ENCODE results near the gene UIMC1. TPM values are rescaled to one million over a fixed set of nuclear protein-coding genes. Genes with fewer than 3 reads are reported as not detected.

Gene UIMC1
- polyA plus RNA-seq, 1 donor (not counting 4 experiments of a cell fraction or from before 2014, with no cell fraction given), result 29.0 TPM

DNA sequence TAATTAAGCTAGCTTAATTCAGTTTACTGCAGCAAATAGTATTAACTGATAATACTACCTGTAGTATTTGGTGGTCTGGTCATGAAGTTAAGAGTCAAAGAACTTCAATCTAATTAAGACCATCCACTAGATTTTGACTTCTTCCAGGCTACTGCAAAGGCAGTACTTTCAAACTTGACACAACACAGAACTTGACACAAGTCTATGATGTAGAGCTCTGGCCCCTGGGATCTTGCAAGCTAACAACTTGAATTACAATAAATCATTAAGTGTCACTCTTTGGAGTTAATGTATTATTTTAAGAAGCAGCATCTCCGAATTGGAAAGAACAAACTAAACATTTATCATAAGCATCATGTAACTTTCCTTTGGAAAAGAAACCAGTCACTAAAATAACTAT, 40.9 kb downstream of the UIMC1 start:
- Histone ChIP-seq H3K9me3 (ENCODE audit: control insufficient read depth, low read depth, low read length) (no peaks in the 10 kb centered on the region), H3K27ac (ENCODE audit: control insufficient read depth, insufficient read depth, low read length) (no peak overlapping the region), H4K20me1 (ENCODE audit: control insufficient read depth, extremely low read depth, insufficient read depth, low read length) (no peaks in the 10 kb centered on the region), H3K4me3 (ENCODE audit: control insufficient read depth in 2 of 3, extremely low read depth in 1 of 3, insufficient read depth in 2 of 3, low read depth in 1 of 3, low read length in 3 of 3) (no peak overlapping the region), H3K4me2 (ENCODE audit: control insufficient read depth, extremely low read depth, insufficient read depth, low read depth, low read length) (no peak overlapping the region), H3K27me3 (ENCODE audit: control insufficient read depth, extremely low read depth, insufficient read depth, low read length) (no peaks in the 10 kb centered on the region), H3K36me3 (ENCODE audit: control insufficient read depth in 2 of 2, extremely low read depth in 1 of 2, insufficient read depth in 2 of 2, low read length in 2 of 2) (peaks cover 11 to 12% of the 10 kb centered on the region in 2 experiments), H2AFZ (ENCODE audit: control insufficient read depth, low read length) (no peak overlapping the region), H3K4me1 (ENCODE audit: control insufficient read depth, extremely low read depth, insufficient read depth, low read length) (no peaks in the 10 kb centered on the region), H3K9ac (ENCODE audit: control insufficient read depth, extremely low read depth, insufficient read depth, low read length) (no peak overlapping the region), H3K9me1 (ENCODE audit: control insufficient read depth, extremely low read depth, insufficient read depth, low read length) (peaks cover 2% of the 10 kb centered on the region), H3K79me2 (ENCODE audit: control insufficient read depth, insufficient read depth, low read length) (peaks cover 2% of the 10 kb centered on the region)
- no peak for FAIRE-seq
- DNase-seq (ENCODE audit: low read depth, low spot score), result no peak
- TF ChIP-seq, protein P1, sequence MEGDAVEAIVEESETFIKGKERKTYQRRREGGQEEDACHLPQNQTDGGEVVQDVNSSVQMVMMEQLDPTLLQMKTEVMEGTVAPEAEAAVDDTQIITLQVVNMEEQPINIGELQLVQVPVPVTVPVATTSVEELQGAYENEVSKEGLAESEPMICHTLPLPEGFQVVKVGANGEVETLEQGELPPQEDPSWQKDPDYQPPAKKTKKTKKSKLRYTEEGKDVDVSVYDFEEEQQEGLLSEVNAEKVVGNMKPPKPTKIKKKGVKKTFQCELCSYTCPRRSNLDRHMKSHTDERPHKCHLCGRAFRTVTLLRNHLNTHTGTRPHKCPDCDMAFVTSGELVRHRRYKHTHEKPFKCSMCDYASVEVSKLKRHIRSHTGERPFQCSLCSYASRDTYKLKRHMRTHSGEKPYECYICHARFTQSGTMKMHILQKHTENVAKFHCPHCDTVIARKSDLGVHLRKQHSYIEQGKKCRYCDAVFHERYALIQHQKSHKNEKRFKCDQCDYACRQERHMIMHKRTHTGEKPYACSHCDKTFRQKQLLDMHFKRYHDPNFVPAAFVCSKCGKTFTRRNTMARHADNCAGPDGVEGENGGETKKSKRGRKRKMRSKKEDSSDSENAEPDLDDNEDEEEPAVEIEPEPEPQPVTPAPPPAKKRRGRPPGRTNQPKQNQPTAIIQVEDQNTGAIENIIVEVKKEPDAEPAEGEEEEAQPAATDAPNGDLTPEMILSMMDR (optimal IDR thresholded peaks at IDR 0.05 in 1 of 3, IDR thresholded peaks at IDR 0.05 in 1 of 3, conservative IDR thresholded peaks at IDR 0.05 in 1 of 3; ENCODE audit: extremely low read depth in 1 of 3, insufficient read depth in 2 of 3, low read length in 3 of 3), result no peak
- TF ChIP-seq EZH2 (IDR thresholded peaks at IDR 0.05; ENCODE audit: low read length), result no peak
- dilution Hi-C loops (cut with MboI; ENCODE audit: extremely low pct_ligation_motif_present, low sequenced_read_pairs), result no loop called here

GRCh38 chr5:176959051-176959450, 47.5 kb downstream of the UIMC1 start:
- peaks cover 13% of the 10 kb centered on the region for H3K4me1 ChIP-seq (ENCODE audit: control insufficient read depth, extremely low read depth, insufficient read depth, low read length)
- H3K9ac ChIP-seq (ENCODE audit: control insufficient read depth, extremely low read depth, insufficient read depth, low read length), result no peak overlapping the region
- TF ChIP-seq, protein P1 (optimal IDR thresholded peaks at IDR 0.05 in 1 of 3, IDR thresholded peaks at IDR 0.05 in 1 of 3, conservative IDR thresholded peaks at IDR 0.05 in 1 of 3; ENCODE audit: extremely low read depth in 1 of 3, insufficient read depth in 2 of 3, low read length in 3 of 3), result peak in 2 of 3 experiments; percentile 15 to 30
- TF ChIP-seq EZH2 (IDR thresholded peaks at IDR 0.05; ENCODE audit: low read length), result no peak
- H3K79me2 ChIP-seq (ENCODE audit: control insufficient read depth, insufficient read depth, low read length), result peaks cover 11% of the 10 kb centered on the region
- no peak overlapping the region for H2AFZ ChIP-seq (ENCODE audit: control insufficient read depth, low read length)
- H4K20me1 ChIP-seq (ENCODE audit: control insufficient read depth, extremely low read depth, insufficient read depth, low read length), result peaks cover 15% of the 10 kb centered on the region
- dilution Hi-C loops (cut with MboI; ENCODE audit: extremely low pct_ligation_motif_present, low sequenced_read_pairs), result no loop called here
- no peaks in the 10 kb centered on the region for H3K27me3 ChIP-seq (ENCODE audit: control insufficient read depth, extremely low read depth, insufficient read depth, low read length)
- DNase-seq (ENCODE audit: low read depth, low spot score) (no peak), FAIRE-seq (no peak)
- peaks cover 5% of the 10 kb centered on the region for H3K9me1 ChIP-seq (ENCODE audit: control insufficient read depth, extremely low read depth, insufficient read depth, low read length)
- no peaks in the 10 kb centered on the region for H3K9me3 ChIP-seq (ENCODE audit: control insufficient read depth, low read depth, low read length)
- no peak overlapping the region for H3K4me2 ChIP-seq (ENCODE audit: control insufficient read depth, extremely low read depth, insufficient read depth, low read depth, low read length)
- H3K36me3 ChIP-seq (ENCODE audit: control insufficient read depth in 2 of 2, extremely low read depth in 1 of 2, insufficient read depth in 2 of 2, low read length in 2 of 2), result peaks cover 3 to 19% of the 10 kb centered on the region in 2 experiments
- no peak overlapping the region for H3K4me3 ChIP-seq (ENCODE audit: control insufficient read depth in 2 of 3, extremely low read depth in 1 of 3, insufficient read depth in 2 of 3, low read depth in 1 of 3, low read length in 3 of 3)
- H3K27ac ChIP-seq (ENCODE audit: control insufficient read depth, insufficient read depth, low read length), result no peak overlapping the region
